Liver (tissue), 9 donors: Measurements from ENCODE around the gene MED27. TPM values are rescaled to one million over a fixed set of nuclear protein-coding genes. Genes with fewer than 3 reads are reported as not detected.

Source experiments
- DNase-seq: peaks from one replicate; pipeline ENCODE4 v3.0.0-alpha.2; 2017; ENCODE audit warnings: low spot score
- H3K27ac ChIP-seq, 2 donors: one replicate each; pipeline ENCODE4 v1.7.0; 2013; ENCODE audit warnings: inconsistent platforms in 2 of 2, low read length in 2 of 2, control low read depth in 1 of 2, low read depth in 1 of 2, mild to moderate bottlenecking in 1 of 2
- H3K27me3 ChIP-seq, 4 donors: one replicate each; pipeline versions ENCODE4 v1.6.1 to v1.7.0; 2013; ENCODE audit warnings: low read length in 3 of 4, inconsistent platforms in 1 of 4, mild to moderate bottlenecking in 1 of 4, moderate library complexity in 1 of 4; ENCODE audit not compliant: control insufficient read depth in 4 of 4, insufficient read depth in 4 of 4
- H3K36me3 ChIP-seq, 4 donors: one replicate each; pipeline versions ENCODE4 v1.6.1 to v1.7.0; 2013; ENCODE audit warnings: low read length in 3 of 4, mild to moderate bottlenecking in 3 of 4, low read depth in 1 of 4, moderate library complexity in 1 of 4; ENCODE audit not compliant: control insufficient read depth in 4 of 4, insufficient read depth in 3 of 4
- H3K4me1 ChIP-seq, 4 donors: one replicate each; pipeline versions ENCODE4 v1.6.1 to v1.7.0; 2013; ENCODE audit warnings: low read length in 3 of 4, mild to moderate bottlenecking in 3 of 4, moderate library complexity in 1 of 4; ENCODE audit not compliant: control insufficient read depth in 4 of 4, insufficient read depth in 4 of 4
- H3K4me3 ChIP-seq, 3 donors: one replicate each; pipeline versions ENCODE4 v1.6.1 to v1.7.0; 2013; ENCODE audit warnings: low read length in 3 of 3, control low read depth in 1 of 3, low read depth in 1 of 3, mild to moderate bottlenecking in 1 of 3
- H3K9ac ChIP-seq, 2 donors: one replicate each; pipeline ENCODE4 v1.7.0; 2013; ENCODE audit warnings: low read length in 2 of 2, mild to moderate bottlenecking in 2 of 2, moderate library complexity in 2 of 2, control low read depth in 1 of 2, low read depth in 1 of 2
- H3K9me3 ChIP-seq, 4 donors: one replicate each; pipeline versions ENCODE4 v1.6.1 to v1.7.0; 2013; ENCODE audit warnings: low read length in 3 of 4; ENCODE audit not compliant: control insufficient read depth in 4 of 4
- EGR1 ChIP-seq, 2 donors: IDR thresholded peaks; 2 replicates each; pipeline ENCODE4 v1.6.1; 2016 to 2018; ENCODE audit warnings: antibody characterized with exemption in 2 of 2, low read depth in 2 of 2
- FOXA1 ChIP-seq: IDR thresholded peaks from 2 replicates; pipeline ENCODE4 v1.6.1; 2016; ENCODE audit warnings: antibody characterized with exemption
- FOXA2 ChIP-seq: IDR thresholded peaks from 2 replicates; pipeline ENCODE4 v1.6.1; 2016; ENCODE audit warnings: antibody characterized with exemption
- GABPA ChIP-seq, 2 donors: IDR thresholded peaks in 1 of 2; conservative IDR thresholded peaks in 1 of 2; 2 replicates each; pipeline ENCODE4 v1.6.1; 2016; ENCODE audit warnings: antibody characterized with exemption in 2 of 2, mild to moderate bottlenecking in 1 of 2, moderate library complexity in 1 of 2
- HNF4A ChIP-seq, 2 donors: conservative IDR thresholded peaks; 2 replicates each; pipeline ENCODE4 v1.6.1; 2016; ENCODE audit warnings: antibody characterized with exemption in 2 of 2, mild to moderate bottlenecking in 2 of 2
- HNF4G ChIP-seq: IDR thresholded peaks from 2 replicates; pipeline ENCODE4 v1.6.1; 2016; ENCODE audit warnings: antibody characterized with exemption
- JUND ChIP-seq, 2 donors: IDR thresholded peaks; 2 replicates each; pipeline ENCODE4 v1.6.1; 2016; ENCODE audit warnings: antibody characterized with exemption in 2 of 2
- NR2F2 ChIP-seq: IDR thresholded peaks from 2 replicates; pipeline ENCODE4 v1.6.1; 2016; ENCODE audit warnings: antibody characterized with exemption
- RAD21 ChIP-seq, 2 donors: IDR thresholded peaks; 2 replicates each; pipeline ENCODE4 v1.6.1; 2016; ENCODE audit warnings: antibody characterized with exemption in 2 of 2, mild to moderate bottlenecking in 2 of 2
- SP1 ChIP-seq: IDR thresholded peaks from 2 replicates; pipeline ENCODE4 v1.6.1; 2018; ENCODE audit warnings: antibody characterized with exemption, mild to moderate bottlenecking
- TAF1 ChIP-seq: conservative IDR thresholded peaks from 2 replicates; pipeline ENCODE4 v1.6.1; 2016; ENCODE audit warnings: antibody characterized with exemption, mild to moderate bottlenecking
- YY1 ChIP-seq: IDR thresholded peaks from 2 replicates; pipeline ENCODE4 v1.6.1; 2016; ENCODE audit warnings: antibody characterized with exemption, mild to moderate bottlenecking
- WGBS: extraction: QIAGEN DNeasy Blood & Tissue Kit; methylation state at CpG from one replicate; pipeline ENCODE4 v1.1.7; 2013; 5-methylcytosine and 5-hydroxymethylcytosine counted together
- polyA plus RNA-seq, 2 donors: library from polyadenylated mRNA; stranded (reverse) in 1 of 2; unstranded in 1 of 2; fragments of 200-250 nt in 1 of 2; fragments of >200 nt in 1 of 2; fragmentation: Nextera tagmentation in 1 of 2; extraction: Ambion mirVana in 1 of 2; gene quantifications; one replicate each; pipeline versions ENCODE4 v1.2.1 to v1.2.3, GENCODE V29; 2013 to 2015
- total RNA-seq, 2 donors: library from RNA; depleted of rRNA; stranded (reverse); fragments of >200 nt; gene quantifications; one replicate each; pipeline ENCODE4 v1.2.3, GENCODE V29; 2014
- TF ChIP-seq, protein P1 (sequence below): IDR thresholded peaks from 2 replicates; pipeline ENCODE4 v1.6.1; 2016; ENCODE audit warnings: antibody characterized with exemption
- TF ChIP-seq, protein P2 (sequence below): IDR thresholded peaks from 2 replicates; pipeline ENCODE4 v1.6.1; 2016; ENCODE audit warnings: antibody characterized with exemption
- TF ChIP-seq, protein P3 (sequence below): IDR thresholded peaks from 2 replicates; pipeline ENCODE4 v1.6.1; 2016; ENCODE audit warnings: antibody characterized with exemption
- TF ChIP-seq, protein P4 (sequence below): fragments of 150-350 bp; IDR thresholded peaks from 2 replicates; pipeline ENCODE4 v1.5.1; 2017; ENCODE audit warnings: improper control_type of control experiment, low read depth, low read length; ENCODE audit not compliant: missing input control
- TF ChIP-seq, protein P5 (sequence below): IDR thresholded peaks from 2 replicates; pipeline ENCODE4 v1.6.1; 2016; ENCODE audit warnings: antibody characterized with exemption, mild to moderate bottlenecking
- donor health status: healthy.
- donor health status: healthy.
- donor health status: healthy.
- donor health status: healthy.
- donor health status: healthy.

MED27 gene
- total and polyA plus RNA-seq, 4 donors: 4.6 to 7.9 (median 5.5) TPM

DNA sequence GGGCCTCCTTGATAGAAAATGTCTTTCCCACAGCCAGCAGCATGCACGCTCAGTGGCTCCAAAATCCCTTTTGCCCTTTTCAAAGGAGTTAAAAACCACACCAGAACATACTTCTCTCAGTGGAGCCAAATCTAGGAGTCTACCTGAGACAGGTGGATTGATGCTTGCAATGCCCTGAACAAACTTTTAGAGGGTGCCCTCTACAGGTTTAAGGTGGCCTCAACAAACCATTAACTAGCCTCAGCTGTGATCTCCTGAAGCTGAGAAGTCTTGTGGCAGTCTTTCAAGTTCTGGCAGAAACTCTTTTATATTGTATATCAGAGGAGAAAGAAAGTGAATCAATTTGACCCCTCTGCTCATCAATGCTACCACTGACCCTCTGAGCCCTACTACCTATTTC lies 125.4 kb downstream of the MED27 start:
- no peak for DNase-seq
- Histone ChIP-seq H3K9me3 (no peaks in the 10 kb centered on the region), H3K4me3 (no peak overlapping the region), H3K27ac (no peak overlapping the region), H3K4me1 (no peaks in the 10 kb centered on the region), H3K36me3 (no peaks in the 10 kb centered on the region), H3K9ac (no peak overlapping the region), H3K27me3 (no peaks in the 10 kb centered on the region)
- 97% methylated on average over 1 of the region's 1 CpG for WGBS
- TF ChIP-seq FOXA1: no peak
- no peak for TF ChIP-seq FOXA2
- no peak for TF ChIP-seq JUND (IDR thresholded peaks at IDR 0.05)
- TF ChIP-seq, protein P1, sequence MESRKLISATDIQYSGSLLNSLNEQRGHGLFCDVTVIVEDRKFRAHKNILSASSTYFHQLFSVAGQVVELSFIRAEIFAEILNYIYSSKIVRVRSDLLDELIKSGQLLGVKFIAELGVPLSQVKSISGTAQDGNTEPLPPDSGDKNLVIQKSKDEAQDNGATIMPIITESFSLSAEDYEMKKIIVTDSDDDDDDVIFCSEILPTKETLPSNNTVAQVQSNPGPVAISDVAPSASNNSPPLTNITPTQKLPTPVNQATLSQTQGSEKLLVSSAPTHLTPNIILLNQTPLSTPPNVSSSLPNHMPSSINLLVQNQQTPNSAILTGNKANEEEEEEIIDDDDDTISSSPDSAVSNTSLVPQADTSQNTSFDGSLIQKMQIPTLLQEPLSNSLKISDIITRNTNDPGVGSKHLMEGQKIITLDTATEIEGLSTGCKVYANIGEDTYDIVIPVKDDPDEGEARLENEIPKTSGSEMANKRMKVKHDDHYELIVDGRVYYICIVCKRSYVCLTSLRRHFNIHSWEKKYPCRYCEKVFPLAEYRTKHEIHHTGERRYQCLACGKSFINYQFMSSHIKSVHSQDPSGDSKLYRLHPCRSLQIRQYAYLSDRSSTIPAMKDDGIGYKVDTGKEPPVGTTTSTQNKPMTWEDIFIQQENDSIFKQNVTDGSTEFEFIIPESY: no peak
- no peak for TF ChIP-seq TAF1
- no peak for TF ChIP-seq HNF4A (conservative IDR thresholded peaks at IDR 0.05)
- TF ChIP-seq, protein P2, sequence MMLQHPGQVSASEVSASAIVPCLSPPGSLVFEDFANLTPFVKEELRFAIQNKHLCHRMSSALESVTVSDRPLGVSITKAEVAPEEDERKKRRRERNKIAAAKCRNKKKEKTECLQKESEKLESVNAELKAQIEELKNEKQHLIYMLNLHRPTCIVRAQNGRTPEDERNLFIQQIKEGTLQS: no peak
- no peak for TF ChIP-seq YY1
- TF ChIP-seq, protein P3, sequence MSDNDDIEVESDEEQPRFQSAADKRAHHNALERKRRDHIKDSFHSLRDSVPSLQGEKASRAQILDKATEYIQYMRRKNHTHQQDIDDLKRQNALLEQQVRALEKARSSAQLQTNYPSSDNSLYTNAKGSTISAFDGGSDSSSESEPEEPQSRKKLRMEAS: no peak
- TF ChIP-seq RAD21 (IDR thresholded peaks at IDR 0.05): no peak
- TF ChIP-seq, protein P4, sequence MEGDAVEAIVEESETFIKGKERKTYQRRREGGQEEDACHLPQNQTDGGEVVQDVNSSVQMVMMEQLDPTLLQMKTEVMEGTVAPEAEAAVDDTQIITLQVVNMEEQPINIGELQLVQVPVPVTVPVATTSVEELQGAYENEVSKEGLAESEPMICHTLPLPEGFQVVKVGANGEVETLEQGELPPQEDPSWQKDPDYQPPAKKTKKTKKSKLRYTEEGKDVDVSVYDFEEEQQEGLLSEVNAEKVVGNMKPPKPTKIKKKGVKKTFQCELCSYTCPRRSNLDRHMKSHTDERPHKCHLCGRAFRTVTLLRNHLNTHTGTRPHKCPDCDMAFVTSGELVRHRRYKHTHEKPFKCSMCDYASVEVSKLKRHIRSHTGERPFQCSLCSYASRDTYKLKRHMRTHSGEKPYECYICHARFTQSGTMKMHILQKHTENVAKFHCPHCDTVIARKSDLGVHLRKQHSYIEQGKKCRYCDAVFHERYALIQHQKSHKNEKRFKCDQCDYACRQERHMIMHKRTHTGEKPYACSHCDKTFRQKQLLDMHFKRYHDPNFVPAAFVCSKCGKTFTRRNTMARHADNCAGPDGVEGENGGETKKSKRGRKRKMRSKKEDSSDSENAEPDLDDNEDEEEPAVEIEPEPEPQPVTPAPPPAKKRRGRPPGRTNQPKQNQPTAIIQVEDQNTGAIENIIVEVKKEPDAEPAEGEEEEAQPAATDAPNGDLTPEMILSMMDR: no peak
- no peak for TF ChIP-seq GABPA (IDR thresholded peaks at IDR 0.05 in 1 of 2, conservative IDR thresholded peaks at IDR 0.05 in 1 of 2)
- no peak for TF ChIP-seq NR2F2
- TF ChIP-seq, protein P5, sequence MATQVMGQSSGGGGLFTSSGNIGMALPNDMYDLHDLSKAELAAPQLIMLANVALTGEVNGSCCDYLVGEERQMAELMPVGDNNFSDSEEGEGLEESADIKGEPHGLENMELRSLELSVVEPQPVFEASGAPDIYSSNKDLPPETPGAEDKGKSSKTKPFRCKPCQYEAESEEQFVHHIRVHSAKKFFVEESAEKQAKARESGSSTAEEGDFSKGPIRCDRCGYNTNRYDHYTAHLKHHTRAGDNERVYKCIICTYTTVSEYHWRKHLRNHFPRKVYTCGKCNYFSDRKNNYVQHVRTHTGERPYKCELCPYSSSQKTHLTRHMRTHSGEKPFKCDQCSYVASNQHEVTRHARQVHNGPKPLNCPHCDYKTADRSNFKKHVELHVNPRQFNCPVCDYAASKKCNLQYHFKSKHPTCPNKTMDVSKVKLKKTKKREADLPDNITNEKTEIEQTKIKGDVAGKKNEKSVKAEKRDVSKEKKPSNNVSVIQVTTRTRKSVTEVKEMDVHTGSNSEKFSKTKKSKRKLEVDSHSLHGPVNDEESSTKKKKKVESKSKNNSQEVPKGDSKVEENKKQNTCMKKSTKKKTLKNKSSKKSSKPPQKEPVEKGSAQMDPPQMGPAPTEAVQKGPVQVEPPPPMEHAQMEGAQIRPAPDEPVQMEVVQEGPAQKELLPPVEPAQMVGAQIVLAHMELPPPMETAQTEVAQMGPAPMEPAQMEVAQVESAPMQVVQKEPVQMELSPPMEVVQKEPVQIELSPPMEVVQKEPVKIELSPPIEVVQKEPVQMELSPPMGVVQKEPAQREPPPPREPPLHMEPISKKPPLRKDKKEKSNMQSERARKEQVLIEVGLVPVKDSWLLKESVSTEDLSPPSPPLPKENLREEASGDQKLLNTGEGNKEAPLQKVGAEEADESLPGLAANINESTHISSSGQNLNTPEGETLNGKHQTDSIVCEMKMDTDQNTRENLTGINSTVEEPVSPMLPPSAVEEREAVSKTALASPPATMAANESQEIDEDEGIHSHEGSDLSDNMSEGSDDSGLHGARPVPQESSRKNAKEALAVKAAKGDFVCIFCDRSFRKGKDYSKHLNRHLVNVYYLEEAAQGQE: no peak
- TF ChIP-seq HNF4G: no peak
- TF ChIP-seq SP1: no peak
- no peak for TF ChIP-seq EGR1 (IDR thresholded peaks at IDR 0.05; ENCODE audit: low read depth in 2 of 2)

DNA sequence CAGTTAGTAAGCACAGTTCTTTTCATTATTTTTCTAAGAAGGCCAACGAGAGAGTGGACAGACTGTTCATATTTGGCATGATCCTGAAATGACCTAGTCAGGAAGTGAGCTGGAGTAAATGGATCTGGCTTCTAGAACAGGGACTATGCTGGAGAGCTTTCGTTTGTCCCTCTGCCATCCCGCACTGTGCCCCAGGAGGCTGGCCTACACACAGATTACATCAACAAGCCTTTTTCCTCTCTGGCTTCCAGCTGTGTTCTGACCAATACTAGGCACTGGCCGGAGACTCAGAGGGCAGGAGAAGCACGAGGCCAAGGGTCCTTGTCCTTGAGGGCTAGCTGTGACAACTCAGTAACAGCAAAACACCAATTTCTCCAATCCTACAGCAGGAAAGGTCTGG lies 127.8 kb downstream of the MED27 start:
- 73% methylated on average over 5 of the region's 5 CpGs for WGBS
- no peak overlapping the region for H3K4me3 ChIP-seq
- no peak for DNase-seq

More for the DNA sequence above, 127.8 kb downstream of the MED27 start:
- Histone ChIP-seq H3K27ac (no peak overlapping the region), H3K36me3 (no peaks in the 10 kb centered on the region), H3K9ac (no peak overlapping the region), H3K27me3 (no peaks in the 10 kb centered on the region), H3K9me3 (no peaks in the 10 kb centered on the region), H3K4me1 (no peaks in the 10 kb centered on the region)
- TF ChIP-seq, protein P3: no peak
- TF ChIP-seq NR2F2: peak; percentile 56
